ENCODE results near the gene SIRT4. TPM values are rescaled to one million over a fixed set of nuclear protein-coding genes. Genes with fewer than 3 reads are reported as not detected.

SIRT4 gene
- total and polyA plus RNA-seq, 2 of the 13 experiments (the other 11 are each of a cell fraction or from before 2014, with no cell fraction given): 3.4 to 5.8 TPM

DNA sequence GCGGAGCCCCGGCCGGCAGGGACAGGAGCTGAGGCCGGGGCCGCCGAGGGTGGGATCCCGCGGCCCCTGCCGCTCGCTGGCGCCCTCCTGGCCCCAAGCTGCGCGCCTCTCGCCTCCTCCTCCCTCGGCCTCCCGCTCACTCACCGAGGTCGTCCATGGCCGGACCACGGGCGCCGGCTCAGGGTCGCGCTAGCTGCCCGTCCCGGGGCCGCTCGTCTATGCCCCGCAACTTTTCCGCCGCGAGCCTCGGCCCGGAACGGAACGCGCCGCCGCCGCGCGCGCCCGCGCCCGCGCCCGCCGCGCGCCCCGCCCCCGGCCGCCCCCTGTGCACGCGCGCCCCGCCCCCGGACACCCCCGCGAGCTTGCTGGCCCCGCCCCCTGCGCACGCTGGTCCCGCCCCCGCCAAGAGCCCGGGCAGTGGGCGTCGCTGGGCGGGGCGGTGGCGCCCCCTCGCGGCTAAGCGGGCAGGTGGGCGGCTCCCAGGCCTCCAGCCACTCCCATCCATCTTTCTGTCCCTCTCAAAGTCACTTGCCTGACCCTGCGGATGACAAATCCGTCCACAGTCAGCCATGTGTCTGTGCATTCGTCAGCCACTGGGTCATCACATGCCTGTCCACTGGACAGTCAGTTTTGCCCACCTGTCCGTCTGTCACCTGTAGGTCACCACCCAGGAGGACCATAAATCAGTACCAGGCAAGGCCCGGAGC lies 36.5 kb upstream of the SIRT4 start, which contains the start of gene PXN (continued):
- TF ChIP-seq, protein P1, sequence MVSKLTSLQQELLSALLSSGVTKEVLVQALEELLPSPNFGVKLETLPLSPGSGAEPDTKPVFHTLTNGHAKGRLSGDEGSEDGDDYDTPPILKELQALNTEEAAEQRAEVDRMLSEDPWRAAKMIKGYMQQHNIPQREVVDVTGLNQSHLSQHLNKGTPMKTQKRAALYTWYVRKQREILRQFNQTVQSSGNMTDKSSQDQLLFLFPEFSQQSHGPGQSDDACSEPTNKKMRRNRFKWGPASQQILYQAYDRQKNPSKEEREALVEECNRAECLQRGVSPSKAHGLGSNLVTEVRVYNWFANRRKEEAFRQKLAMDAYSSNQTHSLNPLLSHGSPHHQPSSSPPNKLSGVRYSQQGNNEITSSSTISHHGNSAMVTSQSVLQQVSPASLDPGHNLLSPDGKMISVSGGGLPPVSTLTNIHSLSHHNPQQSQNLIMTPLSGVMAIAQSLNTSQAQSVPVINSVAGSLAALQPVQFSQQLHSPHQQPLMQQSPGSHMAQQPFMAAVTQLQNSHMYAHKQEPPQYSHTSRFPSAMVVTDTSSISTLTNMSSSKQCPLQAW (CRISPR knock-in tag; IDR thresholded peaks at IDR 0.05): no peak
- TF ChIP-seq ZNF530 (CRISPR knock-in tag; IDR thresholded peaks at IDR 0.05; ENCODE audit: low read depth) (no peak), ZNF766 (CRISPR knock-in tag; IDR thresholded peaks at IDR 0.05; ENCODE audit: borderline replicate concordance) (no peak), TBX3 (IDR thresholded peaks at IDR 0.05; ENCODE audit: borderline replicate concordance) (no peak), ZBTB8A (CRISPR knock-in tag; IDR thresholded peaks at IDR 0.05; ENCODE audit: borderline replicate concordance, low read depth) (no peak), HHEX (CRISPR knock-in tag; IDR thresholded peaks at IDR 0.05) (no peak), ZNF235 (CRISPR knock-in tag; IDR thresholded peaks at IDR 0.05; ENCODE audit: borderline replicate concordance) (no peak), NFIC (IDR thresholded peaks at IDR 0.05; ENCODE audit: low read length) (no peak), RBM22 (optimal IDR thresholded peaks at IDR 0.05; ENCODE audit: low read length) (no peak), RBAK (CRISPR knock-in tag; IDR thresholded peaks at IDR 0.05) (no peak), IRF2 (CRISPR knock-in tag; IDR thresholded peaks at IDR 0.05) (no peak), ARNT (IDR thresholded peaks at IDR 0.05) (no peak), ZNF205 (CRISPR knock-in tag; IDR thresholded peaks at IDR 0.05) (no peak), KLF9 (CRISPR knock-in tag; IDR thresholded peaks at IDR 0.05; ENCODE audit: low read depth) (no peak), GPN1 (CRISPR knock-in tag; IDR thresholded peaks at IDR 0.05; ENCODE audit: borderline replicate concordance) (no peak), NPAS2 (CRISPR knock-in tag; IDR thresholded peaks at IDR 0.05; ENCODE audit: borderline replicate concordance) (no peak), ZFP41 (CRISPR knock-in tag; IDR thresholded peaks at IDR 0.05; ENCODE audit: borderline replicate concordance) (no peak), KLF12 (CRISPR knock-in tag; IDR thresholded peaks at IDR 0.05; ENCODE audit: borderline replicate concordance) (peak; percentile 91; the same call in 1 of the 2 replicates)
- TF ChIP-seq, protein P2, sequence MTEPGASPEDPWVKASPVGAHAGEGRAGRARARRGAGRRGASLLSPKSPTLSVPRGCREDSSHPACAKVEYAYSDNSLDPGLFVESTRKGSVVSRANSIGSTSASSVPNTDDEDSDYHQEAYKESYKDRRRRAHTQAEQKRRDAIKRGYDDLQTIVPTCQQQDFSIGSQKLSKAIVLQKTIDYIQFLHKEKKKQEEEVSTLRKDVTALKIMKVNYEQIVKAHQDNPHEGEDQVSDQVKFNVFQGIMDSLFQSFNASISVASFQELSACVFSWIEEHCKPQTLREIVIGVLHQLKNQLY (CRISPR knock-in tag; IDR thresholded peaks at IDR 0.05): peak; percentile 95
- TF ChIP-seq, protein P3, sequence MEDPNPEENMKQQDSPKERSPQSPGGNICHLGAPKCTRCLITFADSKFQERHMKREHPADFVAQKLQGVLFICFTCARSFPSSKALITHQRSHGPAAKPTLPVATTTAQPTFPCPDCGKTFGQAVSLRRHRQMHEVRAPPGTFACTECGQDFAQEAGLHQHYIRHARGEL (CRISPR knock-in tag; IDR thresholded peaks at IDR 0.05): no peak
- TF ChIP-seq, protein P4, sequence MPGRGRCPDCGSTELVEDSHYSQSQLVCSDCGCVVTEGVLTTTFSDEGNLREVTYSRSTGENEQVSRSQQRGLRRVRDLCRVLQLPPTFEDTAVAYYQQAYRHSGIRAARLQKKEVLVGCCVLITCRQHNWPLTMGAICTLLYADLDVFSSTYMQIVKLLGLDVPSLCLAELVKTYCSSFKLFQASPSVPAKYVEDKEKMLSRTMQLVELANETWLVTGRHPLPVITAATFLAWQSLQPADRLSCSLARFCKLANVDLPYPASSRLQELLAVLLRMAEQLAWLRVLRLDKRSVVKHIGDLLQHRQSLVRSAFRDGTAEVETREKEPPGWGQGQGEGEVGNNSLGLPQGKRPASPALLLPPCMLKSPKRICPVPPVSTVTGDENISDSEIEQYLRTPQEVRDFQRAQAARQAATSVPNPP (CRISPR knock-in tag; IDR thresholded peaks at IDR 0.05): no peak
- TF ChIP-seq, protein P5, sequence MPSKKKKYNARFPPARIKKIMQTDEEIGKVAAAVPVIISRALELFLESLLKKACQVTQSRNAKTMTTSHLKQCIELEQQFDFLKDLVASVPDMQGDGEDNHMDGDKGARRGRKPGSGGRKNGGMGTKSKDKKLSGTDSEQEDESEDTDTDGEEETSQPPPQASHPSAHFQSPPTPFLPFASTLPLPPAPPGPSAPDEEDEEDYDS (CRISPR knock-in tag; IDR thresholded peaks at IDR 0.05): no peak
- TF ChIP-seq, protein P6, sequence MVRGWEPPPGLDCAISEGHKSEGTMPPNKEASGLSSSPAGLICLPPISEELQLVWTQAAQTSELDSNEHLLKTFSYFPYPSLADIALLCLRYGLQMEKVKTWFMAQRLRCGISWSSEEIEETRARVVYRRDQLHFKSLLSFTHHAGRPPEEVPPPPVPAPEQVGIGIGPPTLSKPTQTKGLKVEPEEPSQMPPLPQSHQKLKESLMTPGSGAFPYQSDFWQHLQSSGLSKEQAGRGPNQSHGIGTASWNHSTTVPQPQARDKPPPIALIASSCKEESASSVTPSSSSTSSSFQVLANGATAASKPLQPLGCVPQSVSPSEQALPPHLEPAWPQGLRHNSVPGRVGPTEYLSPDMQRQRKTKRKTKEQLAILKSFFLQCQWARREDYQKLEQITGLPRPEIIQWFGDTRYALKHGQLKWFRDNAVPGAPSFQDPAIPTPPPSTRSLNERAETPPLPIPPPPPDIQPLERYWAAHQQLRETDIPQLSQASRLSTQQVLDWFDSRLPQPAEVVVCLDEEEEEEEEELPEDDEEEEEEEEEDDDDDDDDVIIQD (CRISPR knock-in tag; IDR thresholded peaks at IDR 0.05; ENCODE audit: low read depth): no peak

All from HepG2 (cell line).